Liver (tissue), 9 donors: ENCODE results near the gene CPN1. TPM values are rescaled to one million over a fixed set of nuclear protein-coding genes. Genes with fewer than 3 reads are reported as not detected.
A peak's percentile ranks its signal among the peaks of the same experiment; 100 is the strongest.

Experiments used
- DNase-seq: peaks from one replicate; pipeline ENCODE4 v3.0.0-alpha.2; 2017; ENCODE audit warnings: low spot score
- H3K27ac ChIP-seq, 2 donors: one replicate each; pipeline ENCODE4 v1.7.0; 2013; ENCODE audit warnings: inconsistent platforms in 2 of 2, low read length in 2 of 2, control low read depth in 1 of 2, low read depth in 1 of 2, mild to moderate bottlenecking in 1 of 2
- H3K27me3 ChIP-seq, 4 donors: one replicate each; pipeline versions ENCODE4 v1.6.1 to v1.7.0; 2013; ENCODE audit warnings: low read length in 3 of 4, inconsistent platforms in 1 of 4, mild to moderate bottlenecking in 1 of 4, moderate library complexity in 1 of 4; ENCODE audit not compliant: control insufficient read depth in 4 of 4, insufficient read depth in 4 of 4
- H3K36me3 ChIP-seq, 4 donors: one replicate each; pipeline versions ENCODE4 v1.6.1 to v1.7.0; 2013; ENCODE audit warnings: low read length in 3 of 4, mild to moderate bottlenecking in 3 of 4, low read depth in 1 of 4, moderate library complexity in 1 of 4; ENCODE audit not compliant: control insufficient read depth in 4 of 4, insufficient read depth in 3 of 4
- H3K4me1 ChIP-seq, 4 donors: one replicate each; pipeline versions ENCODE4 v1.6.1 to v1.7.0; 2013; ENCODE audit warnings: low read length in 3 of 4, mild to moderate bottlenecking in 3 of 4, moderate library complexity in 1 of 4; ENCODE audit not compliant: control insufficient read depth in 4 of 4, insufficient read depth in 4 of 4
- H3K4me3 ChIP-seq, 3 donors: one replicate each; pipeline versions ENCODE4 v1.6.1 to v1.7.0; 2013; ENCODE audit warnings: low read length in 3 of 3, control low read depth in 1 of 3, low read depth in 1 of 3, mild to moderate bottlenecking in 1 of 3
- H3K9ac ChIP-seq, 2 donors: one replicate each; pipeline ENCODE4 v1.7.0; 2013; ENCODE audit warnings: low read length in 2 of 2, mild to moderate bottlenecking in 2 of 2, moderate library complexity in 2 of 2, control low read depth in 1 of 2, low read depth in 1 of 2
- H3K9me3 ChIP-seq, 4 donors: one replicate each; pipeline versions ENCODE4 v1.6.1 to v1.7.0; 2013; ENCODE audit warnings: low read length in 3 of 4; ENCODE audit not compliant: control insufficient read depth in 4 of 4
- EGR1 ChIP-seq, 2 donors: IDR thresholded peaks; 2 replicates each; pipeline ENCODE4 v1.6.1; 2016 to 2018; ENCODE audit warnings: antibody characterized with exemption in 2 of 2, low read depth in 2 of 2
- FOXA1 ChIP-seq: IDR thresholded peaks from 2 replicates; pipeline ENCODE4 v1.6.1; 2016; ENCODE audit warnings: antibody characterized with exemption
- FOXA2 ChIP-seq: IDR thresholded peaks from 2 replicates; pipeline ENCODE4 v1.6.1; 2016; ENCODE audit warnings: antibody characterized with exemption
- GABPA ChIP-seq, 2 donors: IDR thresholded peaks in 1 of 2; conservative IDR thresholded peaks in 1 of 2; 2 replicates each; pipeline ENCODE4 v1.6.1; 2016; ENCODE audit warnings: antibody characterized with exemption in 2 of 2, mild to moderate bottlenecking in 1 of 2, moderate library complexity in 1 of 2
- HNF4A ChIP-seq, 2 donors: conservative IDR thresholded peaks; 2 replicates each; pipeline ENCODE4 v1.6.1; 2016; ENCODE audit warnings: antibody characterized with exemption in 2 of 2, mild to moderate bottlenecking in 2 of 2
- HNF4G ChIP-seq: IDR thresholded peaks from 2 replicates; pipeline ENCODE4 v1.6.1; 2016; ENCODE audit warnings: antibody characterized with exemption
- JUND ChIP-seq, 2 donors: IDR thresholded peaks; 2 replicates each; pipeline ENCODE4 v1.6.1; 2016; ENCODE audit warnings: antibody characterized with exemption in 2 of 2
- NR2F2 ChIP-seq: IDR thresholded peaks from 2 replicates; pipeline ENCODE4 v1.6.1; 2016; ENCODE audit warnings: antibody characterized with exemption
- RAD21 ChIP-seq, 2 donors: IDR thresholded peaks; 2 replicates each; pipeline ENCODE4 v1.6.1; 2016; ENCODE audit warnings: antibody characterized with exemption in 2 of 2, mild to moderate bottlenecking in 2 of 2
- RXRA ChIP-seq, 2 donors: IDR thresholded peaks; 2 replicates each; pipeline ENCODE4 v1.6.1; 2017 to 2018; ENCODE audit warnings: antibody characterized with exemption in 2 of 2, mild to moderate bottlenecking in 1 of 2
- SP1 ChIP-seq: IDR thresholded peaks from 2 replicates; pipeline ENCODE4 v1.6.1; 2018; ENCODE audit warnings: antibody characterized with exemption, mild to moderate bottlenecking
- TAF1 ChIP-seq: conservative IDR thresholded peaks from 2 replicates; pipeline ENCODE4 v1.6.1; 2016; ENCODE audit warnings: antibody characterized with exemption, mild to moderate bottlenecking
- YY1 ChIP-seq: IDR thresholded peaks from 2 replicates; pipeline ENCODE4 v1.6.1; 2016; ENCODE audit warnings: antibody characterized with exemption, mild to moderate bottlenecking
- WGBS: extraction: QIAGEN DNeasy Blood & Tissue Kit; methylation state at CpG from one replicate; pipeline ENCODE4 v1.1.7; 2013; 5-methylcytosine and 5-hydroxymethylcytosine counted together
- polyA plus RNA-seq, 2 donors: library from polyadenylated mRNA; stranded (reverse) in 1 of 2; unstranded in 1 of 2; fragments of 200-250 nt in 1 of 2; fragments of >200 nt in 1 of 2; fragmentation: Nextera tagmentation in 1 of 2; extraction: Ambion mirVana in 1 of 2; gene quantifications; one replicate each; pipeline versions ENCODE4 v1.2.1 to v1.2.3, GENCODE V29; 2013 to 2015
- total RNA-seq, 2 donors: library from RNA; depleted of rRNA; stranded (reverse); fragments of >200 nt; gene quantifications; one replicate each; pipeline ENCODE4 v1.2.3, GENCODE V29; 2014
- TF ChIP-seq, protein P1 (sequence below): fragments of 150-350 bp; IDR thresholded peaks from 2 replicates; pipeline ENCODE4 v1.5.1; 2017; ENCODE audit warnings: improper control_type of control experiment, low read depth, low read length; ENCODE audit not compliant: missing input control
- TF ChIP-seq, protein P2 (sequence below): IDR thresholded peaks from 2 replicates; pipeline ENCODE4 v1.6.1; 2016; ENCODE audit warnings: antibody characterized with exemption, mild to moderate bottlenecking
- TF ChIP-seq, protein P3 (sequence below): IDR thresholded peaks from 2 replicates; pipeline ENCODE4 v1.6.1; 2016; ENCODE audit warnings: antibody characterized with exemption
- TF ChIP-seq, protein P4 (sequence below): IDR thresholded peaks from 2 replicates; pipeline ENCODE4 v1.6.1; 2016; ENCODE audit warnings: antibody characterized with exemption
- TF ChIP-seq, protein P5 (sequence below): IDR thresholded peaks from 2 replicates; pipeline ENCODE4 v1.6.1; 2016; ENCODE audit warnings: antibody characterized with exemption
- donor health status: healthy.
- donor health status: healthy.
- donor health status: healthy.
- donor health status: healthy.
- donor health status: healthy.

CPN1 gene
- total and polyA plus RNA-seq, 4 donors = 30.4 to 119 (median 96.8) TPM

DNA sequence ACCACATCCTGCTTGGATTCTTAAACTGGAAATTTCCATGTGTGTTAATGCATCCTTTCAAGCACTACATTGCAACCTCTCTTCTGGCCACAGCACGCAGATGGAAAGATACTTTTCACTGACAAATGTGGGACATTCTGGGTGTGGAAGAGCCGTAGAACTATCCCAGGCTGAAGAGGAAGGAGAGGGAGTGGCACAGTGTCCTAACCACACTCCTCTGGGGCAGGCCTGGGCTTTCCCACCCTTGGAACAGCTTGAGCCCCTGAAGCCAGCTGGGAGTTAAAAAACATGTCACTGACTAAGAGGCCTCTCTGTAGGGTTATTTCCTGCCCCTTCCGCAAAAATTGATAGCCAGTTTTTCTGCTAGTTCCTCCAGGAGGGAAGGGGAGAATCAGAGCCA lies 37.9 kb downstream of the CPN1 start:
- Histone ChIP-seq H3K9me3 (no peaks in the 10 kb centered on the region), H3K4me1 (peaks cover 0 to 9% (median 0%) of the 10 kb centered on the region in 4 donors), H3K9ac (no peak overlapping the region), H3K4me3 (no peak overlapping the region), H3K27me3 (no peaks in the 10 kb centered on the region), H3K36me3 (peaks cover 11 to 50% (median 26%) of the 10 kb centered on the region in 4 donors), H3K27ac (peak overlapping the region in 1 of 2 donors; percentile 33)
- no peak for DNase-seq
- no peak for TF ChIP-seq RAD21 (IDR thresholded peaks at IDR 0.05)
- no peak for TF ChIP-seq FOXA2
- TF ChIP-seq EGR1 (IDR thresholded peaks at IDR 0.05; ENCODE audit: low read depth in 2 of 2) = no peak
- TF ChIP-seq HNF4G = no peak
- no peak for TF ChIP-seq GABPA (IDR thresholded peaks at IDR 0.05 in 1 of 2, conservative IDR thresholded peaks at IDR 0.05 in 1 of 2)
- TF ChIP-seq, protein P1, sequence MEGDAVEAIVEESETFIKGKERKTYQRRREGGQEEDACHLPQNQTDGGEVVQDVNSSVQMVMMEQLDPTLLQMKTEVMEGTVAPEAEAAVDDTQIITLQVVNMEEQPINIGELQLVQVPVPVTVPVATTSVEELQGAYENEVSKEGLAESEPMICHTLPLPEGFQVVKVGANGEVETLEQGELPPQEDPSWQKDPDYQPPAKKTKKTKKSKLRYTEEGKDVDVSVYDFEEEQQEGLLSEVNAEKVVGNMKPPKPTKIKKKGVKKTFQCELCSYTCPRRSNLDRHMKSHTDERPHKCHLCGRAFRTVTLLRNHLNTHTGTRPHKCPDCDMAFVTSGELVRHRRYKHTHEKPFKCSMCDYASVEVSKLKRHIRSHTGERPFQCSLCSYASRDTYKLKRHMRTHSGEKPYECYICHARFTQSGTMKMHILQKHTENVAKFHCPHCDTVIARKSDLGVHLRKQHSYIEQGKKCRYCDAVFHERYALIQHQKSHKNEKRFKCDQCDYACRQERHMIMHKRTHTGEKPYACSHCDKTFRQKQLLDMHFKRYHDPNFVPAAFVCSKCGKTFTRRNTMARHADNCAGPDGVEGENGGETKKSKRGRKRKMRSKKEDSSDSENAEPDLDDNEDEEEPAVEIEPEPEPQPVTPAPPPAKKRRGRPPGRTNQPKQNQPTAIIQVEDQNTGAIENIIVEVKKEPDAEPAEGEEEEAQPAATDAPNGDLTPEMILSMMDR = no peak
- no peak for TF ChIP-seq NR2F2
- TF ChIP-seq YY1 = no peak
- TF ChIP-seq JUND (IDR thresholded peaks at IDR 0.05) = no peak
- no peak for TF ChIP-seq SP1
- no peak for TF ChIP-seq FOXA1
- TF ChIP-seq, protein P2, sequence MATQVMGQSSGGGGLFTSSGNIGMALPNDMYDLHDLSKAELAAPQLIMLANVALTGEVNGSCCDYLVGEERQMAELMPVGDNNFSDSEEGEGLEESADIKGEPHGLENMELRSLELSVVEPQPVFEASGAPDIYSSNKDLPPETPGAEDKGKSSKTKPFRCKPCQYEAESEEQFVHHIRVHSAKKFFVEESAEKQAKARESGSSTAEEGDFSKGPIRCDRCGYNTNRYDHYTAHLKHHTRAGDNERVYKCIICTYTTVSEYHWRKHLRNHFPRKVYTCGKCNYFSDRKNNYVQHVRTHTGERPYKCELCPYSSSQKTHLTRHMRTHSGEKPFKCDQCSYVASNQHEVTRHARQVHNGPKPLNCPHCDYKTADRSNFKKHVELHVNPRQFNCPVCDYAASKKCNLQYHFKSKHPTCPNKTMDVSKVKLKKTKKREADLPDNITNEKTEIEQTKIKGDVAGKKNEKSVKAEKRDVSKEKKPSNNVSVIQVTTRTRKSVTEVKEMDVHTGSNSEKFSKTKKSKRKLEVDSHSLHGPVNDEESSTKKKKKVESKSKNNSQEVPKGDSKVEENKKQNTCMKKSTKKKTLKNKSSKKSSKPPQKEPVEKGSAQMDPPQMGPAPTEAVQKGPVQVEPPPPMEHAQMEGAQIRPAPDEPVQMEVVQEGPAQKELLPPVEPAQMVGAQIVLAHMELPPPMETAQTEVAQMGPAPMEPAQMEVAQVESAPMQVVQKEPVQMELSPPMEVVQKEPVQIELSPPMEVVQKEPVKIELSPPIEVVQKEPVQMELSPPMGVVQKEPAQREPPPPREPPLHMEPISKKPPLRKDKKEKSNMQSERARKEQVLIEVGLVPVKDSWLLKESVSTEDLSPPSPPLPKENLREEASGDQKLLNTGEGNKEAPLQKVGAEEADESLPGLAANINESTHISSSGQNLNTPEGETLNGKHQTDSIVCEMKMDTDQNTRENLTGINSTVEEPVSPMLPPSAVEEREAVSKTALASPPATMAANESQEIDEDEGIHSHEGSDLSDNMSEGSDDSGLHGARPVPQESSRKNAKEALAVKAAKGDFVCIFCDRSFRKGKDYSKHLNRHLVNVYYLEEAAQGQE = no peak
- TF ChIP-seq, protein P3, sequence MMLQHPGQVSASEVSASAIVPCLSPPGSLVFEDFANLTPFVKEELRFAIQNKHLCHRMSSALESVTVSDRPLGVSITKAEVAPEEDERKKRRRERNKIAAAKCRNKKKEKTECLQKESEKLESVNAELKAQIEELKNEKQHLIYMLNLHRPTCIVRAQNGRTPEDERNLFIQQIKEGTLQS = no peak
- TF ChIP-seq, protein P4, sequence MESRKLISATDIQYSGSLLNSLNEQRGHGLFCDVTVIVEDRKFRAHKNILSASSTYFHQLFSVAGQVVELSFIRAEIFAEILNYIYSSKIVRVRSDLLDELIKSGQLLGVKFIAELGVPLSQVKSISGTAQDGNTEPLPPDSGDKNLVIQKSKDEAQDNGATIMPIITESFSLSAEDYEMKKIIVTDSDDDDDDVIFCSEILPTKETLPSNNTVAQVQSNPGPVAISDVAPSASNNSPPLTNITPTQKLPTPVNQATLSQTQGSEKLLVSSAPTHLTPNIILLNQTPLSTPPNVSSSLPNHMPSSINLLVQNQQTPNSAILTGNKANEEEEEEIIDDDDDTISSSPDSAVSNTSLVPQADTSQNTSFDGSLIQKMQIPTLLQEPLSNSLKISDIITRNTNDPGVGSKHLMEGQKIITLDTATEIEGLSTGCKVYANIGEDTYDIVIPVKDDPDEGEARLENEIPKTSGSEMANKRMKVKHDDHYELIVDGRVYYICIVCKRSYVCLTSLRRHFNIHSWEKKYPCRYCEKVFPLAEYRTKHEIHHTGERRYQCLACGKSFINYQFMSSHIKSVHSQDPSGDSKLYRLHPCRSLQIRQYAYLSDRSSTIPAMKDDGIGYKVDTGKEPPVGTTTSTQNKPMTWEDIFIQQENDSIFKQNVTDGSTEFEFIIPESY = no peak
- TF ChIP-seq, protein P5, sequence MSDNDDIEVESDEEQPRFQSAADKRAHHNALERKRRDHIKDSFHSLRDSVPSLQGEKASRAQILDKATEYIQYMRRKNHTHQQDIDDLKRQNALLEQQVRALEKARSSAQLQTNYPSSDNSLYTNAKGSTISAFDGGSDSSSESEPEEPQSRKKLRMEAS = no peak
- no peak for TF ChIP-seq TAF1
- no peak for TF ChIP-seq RXRA (IDR thresholded peaks at IDR 0.05)
- no peak for TF ChIP-seq HNF4A (conservative IDR thresholded peaks at IDR 0.05)
- WGBS = 71% methylated on average over 3 of the region's 3 CpGs
